Activated B cell treated with CpG ODN at 0.5 μM for 24 hours (primary cell): Measurements from ENCODE around the gene ZNF717. TPM values are rescaled to one million over a fixed set of nuclear protein-coding genes. Genes with fewer than 3 reads are reported as not detected.

Experiments used
- ATAC-seq: fragments of 200-7000 bp; cut with Tn5 transposase; one replicate; pipeline ENCODE4 v1.10.0; 2021; ENCODE audit warnings: low read depth, mild to moderate bottlenecking, moderate library complexity
- CTCF ChIA-PET: fragments of 350-600 bp; sonication (Branson Sonifier 250); formaldehyde crosslinking; loops from one replicate; lab custom pipeline; 2021; ENCODE audit warnings: antibody characterized with exemption; lab: Charles Lee
- POLR2A ChIA-PET: fragments of 350-600 bp; sonication (Branson Sonifier 250); formaldehyde crosslinking; loops from one replicate; lab custom pipeline; 2021; ENCODE audit warnings: antibody characterized with exemption; lab: Charles Lee
- DNase-seq: peaks from one replicate; pipeline ENCODE4 v3.0.0; 2022
- H3K27ac Mint-ChIP-seq: one replicate; pipeline ENCODE4 v1.8.0; 2020; ENCODE audit warnings: mixed read lengths
- H3K27me3 Mint-ChIP-seq: one replicate; pipeline ENCODE4 v1.8.0; 2021; ENCODE audit warnings: mixed read lengths
- H3K36me3 Mint-ChIP-seq: one replicate; pipeline ENCODE4 v1.8.0; 2021; ENCODE audit warnings: low read depth, mixed read lengths
- H3K4me1 Mint-ChIP-seq: one replicate; pipeline ENCODE4 v1.8.0; 2021; ENCODE audit warnings: mixed read lengths
- H3K4me3 Mint-ChIP-seq: one replicate; pipeline ENCODE4 v1.8.0; 2020; ENCODE audit warnings: mild to moderate bottlenecking, mixed read lengths
- H3K9me3 Mint-ChIP-seq: one replicate; pipeline ENCODE4 v1.8.0; 2020; ENCODE audit warnings: mixed read lengths
- intact Hi-C: fragments of 100-400 bp; cut with micrococcal nuclease; formaldehyde crosslinking; loops from one replicate; pipeline ENCODE4 v1.15.1; 2024
- total RNA-seq: library from RNA; stranded (reverse); gene quantifications from 2 replicates; pipeline ENCODE4 v1.2.3, GENCODE V29; 2022
- TF ChIP-seq, protein P1 (sequence below): fragments of 200-600 bp; IDR thresholded peaks from one replicate; pipeline ENCODE4 v1.8.0; 2022; ENCODE audit warnings: antibody characterized with exemption, mild to moderate bottlenecking

The ZNF717 gene
- total RNA-seq, 1 donor from 2014 or later: 15.3 TPM

DNA sequence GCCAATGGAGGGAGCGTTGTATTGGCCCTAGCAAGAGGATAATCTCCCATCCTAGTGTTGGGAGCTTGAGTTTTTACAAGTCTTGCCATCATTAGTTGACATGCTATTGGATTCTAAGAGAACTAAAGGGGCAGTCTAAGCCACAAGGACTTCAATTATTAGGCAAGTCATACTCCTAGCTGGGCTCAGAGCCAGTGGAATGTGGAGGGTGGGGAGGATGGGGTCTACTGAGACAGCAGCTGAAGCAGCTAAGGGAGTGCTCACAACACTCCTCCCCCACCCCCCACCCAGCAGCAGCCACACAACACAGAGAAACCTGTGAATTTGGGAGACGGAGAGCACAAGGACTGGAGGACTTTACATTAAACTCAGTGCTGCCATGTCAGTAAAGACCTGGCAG, 93.3 kb downstream of the ZNF717 start:
- H3K36me3 Mint-ChIP-seq: no peaks in the 10 kb centered on the region
- H3K27ac Mint-ChIP-seq: no peak overlapping the region

DNA sequence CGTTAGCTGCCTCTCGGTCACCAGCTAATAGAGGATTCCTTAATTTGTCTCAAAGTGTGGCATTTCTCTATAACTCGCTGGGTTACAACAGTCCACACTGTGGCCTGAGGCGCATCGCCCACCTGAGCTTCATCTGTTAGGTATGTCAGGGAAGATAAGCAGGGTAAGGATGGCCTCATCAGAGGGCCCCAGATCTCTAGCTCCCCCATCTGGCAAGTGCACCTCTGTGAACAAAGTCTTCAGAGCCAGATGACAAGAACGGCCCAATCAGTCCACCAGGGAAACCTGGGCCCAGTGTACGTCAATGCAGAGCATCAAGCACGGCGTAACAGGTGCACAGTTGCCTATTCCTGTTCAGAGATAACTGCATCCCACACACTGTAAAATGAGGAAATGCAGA, 98.0 kb downstream of the ZNF717 start:
- Mint-ChIP-seq H3K4me3 (no peak overlapping the region), H3K4me1 (no peaks in the 10 kb centered on the region), H3K9me3 (peaks cover 12% of the 10 kb centered on the region), H3K27ac (no peak overlapping the region), H3K36me3 (no peaks in the 10 kb centered on the region), H3K27me3 (no peaks in the 10 kb centered on the region)
- TF ChIP-seq, protein P1, sequence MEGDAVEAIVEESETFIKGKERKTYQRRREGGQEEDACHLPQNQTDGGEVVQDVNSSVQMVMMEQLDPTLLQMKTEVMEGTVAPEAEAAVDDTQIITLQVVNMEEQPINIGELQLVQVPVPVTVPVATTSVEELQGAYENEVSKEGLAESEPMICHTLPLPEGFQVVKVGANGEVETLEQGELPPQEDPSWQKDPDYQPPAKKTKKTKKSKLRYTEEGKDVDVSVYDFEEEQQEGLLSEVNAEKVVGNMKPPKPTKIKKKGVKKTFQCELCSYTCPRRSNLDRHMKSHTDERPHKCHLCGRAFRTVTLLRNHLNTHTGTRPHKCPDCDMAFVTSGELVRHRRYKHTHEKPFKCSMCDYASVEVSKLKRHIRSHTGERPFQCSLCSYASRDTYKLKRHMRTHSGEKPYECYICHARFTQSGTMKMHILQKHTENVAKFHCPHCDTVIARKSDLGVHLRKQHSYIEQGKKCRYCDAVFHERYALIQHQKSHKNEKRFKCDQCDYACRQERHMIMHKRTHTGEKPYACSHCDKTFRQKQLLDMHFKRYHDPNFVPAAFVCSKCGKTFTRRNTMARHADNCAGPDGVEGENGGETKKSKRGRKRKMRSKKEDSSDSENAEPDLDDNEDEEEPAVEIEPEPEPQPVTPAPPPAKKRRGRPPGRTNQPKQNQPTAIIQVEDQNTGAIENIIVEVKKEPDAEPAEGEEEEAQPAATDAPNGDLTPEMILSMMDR: no peak
- CTCF ChIA-PET: no interaction called here
- ATAC-seq: no peak
- DNase-seq: no peak
- intact Hi-C loops: no loop called here
- POLR2A ChIA-PET: no interaction called here

More for the DNA sequence above, 93.3 kb downstream of the ZNF717 start:
- ChIA-PET POLR2A (no interaction called here), CTCF (no interaction called here)
- Mint-ChIP-seq H3K9me3 (peaks cover 14% of the 10 kb centered on the region), H3K4me3 (no peak overlapping the region), H3K4me1 (no peaks in the 10 kb centered on the region), H3K27me3 (no peaks in the 10 kb centered on the region)
- TF ChIP-seq, protein P1: no peak
- ATAC-seq: no peak
- DNase-seq: no peak
- intact Hi-C loops: no loop called here

Other genes starting within 250 kb of the ZNF717 start
- gene FRG2C, start 121.2 kb downstream of the ZNF717 start, total RNA-seq: not detected in 2 replicates